Esophagus muscularis mucosa (tissue), 3 donors: ENCODE data around the gene LUC7L2.

Source experiments
- CTCF ChIP-seq, 3 experiments: fragments of 200-600 bp in 2 of 3; fragments of 450-650 bp in 1 of 3; sonication (generic) in 2 of 3; IDR thresholded peaks; one replicate each; pipeline ENCODE4 v1.5.1; 2017 to 2019; ENCODE audit warnings: antibody characterized with exemption in 3 of 3, mild to moderate bottlenecking in 2 of 3, moderate library complexity in 1 of 3
- POLR2A ChIP-seq: fragments of 450-650 bp; IDR thresholded peaks from one replicate; pipeline ENCODE4 v1.6.1; 2017; ENCODE audit warnings: antibody characterized with exemption, moderate library complexity, mild to moderate bottlenecking, low read depth
- POLR2AphosphoS5 ChIP-seq, 2 donors: sonication (generic); formaldehyde crosslinking; IDR thresholded peaks; one replicate each; pipeline ENCODE4 v1.6.1; 2017; ENCODE audit warnings: antibody characterized with exemption in 2 of 2

- no peak for TF ChIP-seq CTCF (IDR thresholded peaks at IDR 0.05)
- no peak for TF ChIP-seq POLR2AphosphoS5 (IDR thresholded peaks at IDR 0.05)
- TF ChIP-seq POLR2A, result no peak
Observed at GRCh38 chr7:139394540-139394939, 34.8 kb downstream of the LUC7L2 start.
